Measurements from ENCODE around the gene MYD88. TPM values are rescaled to one million over a fixed set of nuclear protein-coding genes. Genes with fewer than 3 reads are reported as not detected.

MYD88 gene
- total RNA-seq, 1 donor from 2014 or later = 24.2 TPM

GRCh38 chr3:38136393-38136776 lies 2.1 kb upstream of the MYD88 start:
- no peak for TF ChIP-seq CTCF (IDR thresholded peaks at IDR 0.05; ENCODE audit: unreplicated experiment)
- no peaks in the 10 kb centered on the region for H3K27me3 Mint-ChIP-seq
- DNase-seq (ENCODE audit: low spot score, unreplicated experiment) = no peak
- peaks cover 8% of the 10 kb centered on the region for H3K36me3 Mint-ChIP-seq (ENCODE audit: insufficient read depth)
- H3K4me3 Mint-ChIP-seq (ENCODE audit: low read depth) = peak overlapping the region; percentile 98
- peak overlapping the region; percentile 98 for H3K27ac Mint-ChIP-seq
- peaks cover 58% of the 10 kb centered on the region for H3K4me1 Mint-ChIP-seq (ENCODE audit: low read depth)
- H3K9me3 Mint-ChIP-seq (ENCODE audit: low read depth) = no peaks in the 10 kb centered on the region

- no peak for TF ChIP-seq CTCF (IDR thresholded peaks at IDR 0.05; ENCODE audit: unreplicated experiment)
- H3K36me3 Mint-ChIP-seq (ENCODE audit: insufficient read depth) = peaks cover 7% of the 10 kb centered on the region
- H3K9me3 Mint-ChIP-seq (ENCODE audit: low read depth) = no peaks in the 10 kb centered on the region
- no peaks in the 10 kb centered on the region for H3K27me3 Mint-ChIP-seq
- H3K4me1 Mint-ChIP-seq (ENCODE audit: low read depth) = peaks cover 56% of the 10 kb centered on the region
- peak within 1 kb of the TSS; percentile 98 for H3K27ac Mint-ChIP-seq
- DNase-seq (ENCODE audit: low spot score, unreplicated experiment) = peak; percentile 96
- peak within 1 kb of the TSS; percentile 98 for H3K4me3 Mint-ChIP-seq (ENCODE audit: low read depth)
Observed at GRCh38 chr3:38136777-38137614, 1.5 kb upstream of the MYD88 start, which contains the start of gene ACAA1. Gene ACAA1 (minus strand): TSS chr3:38137127. CDS start chr3:38137035, 92 bp downstream.

- peak overlapping the region; percentile 96 for H3K27ac Mint-ChIP-seq
- H3K4me1 Mint-ChIP-seq (ENCODE audit: low read depth) = peaks cover 54% of the 10 kb centered on the region
- TF ChIP-seq CTCF (IDR thresholded peaks at IDR 0.05; ENCODE audit: unreplicated experiment) = peak; percentile 21
- peaks cover 4% of the 10 kb centered on the region for H3K36me3 Mint-ChIP-seq (ENCODE audit: insufficient read depth)
- no peaks in the 10 kb centered on the region for H3K9me3 Mint-ChIP-seq (ENCODE audit: low read depth)
- DNase-seq (ENCODE audit: low spot score, unreplicated experiment) = no peak
- peak overlapping the region; percentile 98 for H3K4me3 Mint-ChIP-seq (ENCODE audit: low read depth)
- no peaks in the 10 kb centered on the region for H3K27me3 Mint-ChIP-seq
Observed at GRCh38 chr3:38137615-38138348, 679 bp upstream of the MYD88 start.

DNA sequence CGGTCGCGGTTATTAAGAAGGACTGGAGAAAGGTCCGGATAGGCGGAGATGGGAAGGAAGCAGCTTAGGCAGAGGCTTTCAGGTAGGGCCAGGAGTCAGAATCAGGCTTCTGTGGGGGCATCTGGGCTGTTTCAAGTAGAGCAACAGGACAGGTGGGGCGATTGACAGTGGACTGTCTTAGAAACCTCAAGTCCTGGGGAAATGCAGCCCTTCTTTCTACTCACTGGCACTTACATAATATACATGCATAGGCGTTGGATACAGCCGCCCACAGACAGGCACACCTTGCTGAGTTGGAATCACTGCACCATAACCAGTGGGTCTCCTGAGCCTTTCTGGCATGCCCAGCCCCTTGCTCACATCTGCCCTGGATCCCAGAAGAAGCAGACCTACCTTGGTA lies 730 bp downstream of the MYD88 start:
- Mint-ChIP-seq H3K4me3 (ENCODE audit: low read depth) (peak overlapping the region; percentile 98), H3K9me3 (ENCODE audit: low read depth) (no peaks in the 10 kb centered on the region), H3K27me3 (no peaks in the 10 kb centered on the region), H3K36me3 (ENCODE audit: insufficient read depth) (peaks cover 3% of the 10 kb centered on the region), H3K27ac (no peak overlapping the region), H3K4me1 (ENCODE audit: low read depth) (peaks cover 40% of the 10 kb centered on the region)
- DNase-seq (ENCODE audit: low spot score, unreplicated experiment) = no peak
- TF ChIP-seq CTCF (IDR thresholded peaks at IDR 0.05; ENCODE audit: unreplicated experiment) = no peak

DNA sequence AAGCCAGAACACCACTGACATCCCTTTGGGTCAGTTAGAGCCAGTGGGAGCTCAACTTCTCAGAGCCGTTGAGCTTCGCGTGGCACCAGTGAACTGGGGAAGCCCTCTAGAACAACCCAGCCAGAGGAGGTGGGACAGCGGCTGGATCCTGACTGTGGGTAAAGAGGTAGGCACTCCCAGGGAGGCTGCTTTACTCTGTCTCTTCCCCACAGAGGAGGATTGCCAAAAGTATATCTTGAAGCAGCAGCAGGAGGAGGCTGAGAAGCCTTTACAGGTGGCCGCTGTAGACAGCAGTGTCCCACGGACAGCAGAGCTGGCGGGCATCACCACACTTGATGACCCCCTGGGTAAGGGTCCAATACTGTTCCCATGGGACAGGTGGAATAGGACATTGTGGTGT lies 1.2 kb downstream of the MYD88 start:
- no peak for TF ChIP-seq CTCF (IDR thresholded peaks at IDR 0.05; ENCODE audit: unreplicated experiment)
- H3K9me3 Mint-ChIP-seq (ENCODE audit: low read depth) = no peaks in the 10 kb centered on the region
- no peak for DNase-seq (ENCODE audit: low spot score, unreplicated experiment)
- H3K4me3 Mint-ChIP-seq (ENCODE audit: low read depth) = peak overlapping the region; percentile 98
- peaks cover 36% of the 10 kb centered on the region for H3K4me1 Mint-ChIP-seq (ENCODE audit: low read depth)
- H3K36me3 Mint-ChIP-seq (ENCODE audit: insufficient read depth) = peaks cover 2% of the 10 kb centered on the region
- no peaks in the 10 kb centered on the region for H3K27me3 Mint-ChIP-seq
- H3K27ac Mint-ChIP-seq = no peak overlapping the region

Measured in progenitor cell of endocrine pancreas (in vitro differentiated cells).